ENCODE results near the gene GPR68.

GPR68 gene

DNA sequence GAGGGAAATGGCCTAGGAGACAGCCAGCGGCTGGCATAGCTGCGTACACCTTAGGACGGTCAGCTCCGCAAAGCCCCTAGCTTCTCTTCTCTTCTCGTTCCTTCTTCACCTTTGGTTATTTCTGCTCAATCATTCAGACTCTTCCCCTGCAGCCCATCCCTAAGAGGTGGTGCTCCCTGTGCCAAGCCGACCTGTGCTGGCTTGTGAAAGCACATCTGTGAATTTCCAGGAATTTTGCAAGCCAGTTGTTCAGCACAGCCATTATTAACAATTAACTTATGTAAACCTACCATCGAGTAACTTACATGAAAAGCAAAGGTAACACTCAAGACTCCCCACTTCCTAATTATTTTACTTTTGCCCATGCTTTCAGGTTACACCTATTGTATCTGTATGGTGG, 20.9 kb upstream of the GPR68 start:
- H3K79me2 ChIP-seq (ENCODE audit: control insufficient read depth, low read length): no peaks in the 10 kb centered on the region
- no peaks in the 10 kb centered on the region for H3K9me3 ChIP-seq (ENCODE audit: control insufficient read depth, insufficient read depth, low read length)
- no peak overlapping the region for H3K4me2 ChIP-seq (ENCODE audit: low read length)
- H3K27me3 ChIP-seq (ENCODE audit: control insufficient read depth, low read length): peaks cover 8% of the 10 kb centered on the region; the same call in 1 of the 2 replicates
- peaks cover 15% of the 10 kb centered on the region for H3F3A ChIP-seq (ENCODE audit: control insufficient read depth, insufficient read depth)
- H4K20me1 ChIP-seq (ENCODE audit: control insufficient read depth, insufficient read depth, low read depth, low read length): no peaks in the 10 kb centered on the region
- peaks cover 44% of the 10 kb centered on the region for H3K4me1 ChIP-seq (ENCODE audit: control insufficient read depth, low read length)
- H3K4me3 ChIP-seq (ENCODE audit: low read length): no peak overlapping the region
- TF ChIP-seq, protein P1, sequence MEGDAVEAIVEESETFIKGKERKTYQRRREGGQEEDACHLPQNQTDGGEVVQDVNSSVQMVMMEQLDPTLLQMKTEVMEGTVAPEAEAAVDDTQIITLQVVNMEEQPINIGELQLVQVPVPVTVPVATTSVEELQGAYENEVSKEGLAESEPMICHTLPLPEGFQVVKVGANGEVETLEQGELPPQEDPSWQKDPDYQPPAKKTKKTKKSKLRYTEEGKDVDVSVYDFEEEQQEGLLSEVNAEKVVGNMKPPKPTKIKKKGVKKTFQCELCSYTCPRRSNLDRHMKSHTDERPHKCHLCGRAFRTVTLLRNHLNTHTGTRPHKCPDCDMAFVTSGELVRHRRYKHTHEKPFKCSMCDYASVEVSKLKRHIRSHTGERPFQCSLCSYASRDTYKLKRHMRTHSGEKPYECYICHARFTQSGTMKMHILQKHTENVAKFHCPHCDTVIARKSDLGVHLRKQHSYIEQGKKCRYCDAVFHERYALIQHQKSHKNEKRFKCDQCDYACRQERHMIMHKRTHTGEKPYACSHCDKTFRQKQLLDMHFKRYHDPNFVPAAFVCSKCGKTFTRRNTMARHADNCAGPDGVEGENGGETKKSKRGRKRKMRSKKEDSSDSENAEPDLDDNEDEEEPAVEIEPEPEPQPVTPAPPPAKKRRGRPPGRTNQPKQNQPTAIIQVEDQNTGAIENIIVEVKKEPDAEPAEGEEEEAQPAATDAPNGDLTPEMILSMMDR (IDR thresholded peaks at IDR 0.05; ENCODE audit: low read depth, low read length, poor library complexity, severe bottlenecking): no peak
- no peak for TF ChIP-seq EZH2phosphoT487 (IDR thresholded peaks at IDR 0.05; ENCODE audit: borderline replicate concordance, low read length)
- no peaks in the 10 kb centered on the region for H3K9me2 ChIP-seq (replicated peaks; ENCODE audit: control insufficient read depth, low read length)
- peaks cover 14% of the 10 kb centered on the region; the same call in 1 of the 2 replicates for H3K36me3 ChIP-seq (ENCODE audit: control insufficient read depth, low read length)
- H3K27ac ChIP-seq (ENCODE audit: low read depth, low read length): no peak overlapping the region

DNA sequence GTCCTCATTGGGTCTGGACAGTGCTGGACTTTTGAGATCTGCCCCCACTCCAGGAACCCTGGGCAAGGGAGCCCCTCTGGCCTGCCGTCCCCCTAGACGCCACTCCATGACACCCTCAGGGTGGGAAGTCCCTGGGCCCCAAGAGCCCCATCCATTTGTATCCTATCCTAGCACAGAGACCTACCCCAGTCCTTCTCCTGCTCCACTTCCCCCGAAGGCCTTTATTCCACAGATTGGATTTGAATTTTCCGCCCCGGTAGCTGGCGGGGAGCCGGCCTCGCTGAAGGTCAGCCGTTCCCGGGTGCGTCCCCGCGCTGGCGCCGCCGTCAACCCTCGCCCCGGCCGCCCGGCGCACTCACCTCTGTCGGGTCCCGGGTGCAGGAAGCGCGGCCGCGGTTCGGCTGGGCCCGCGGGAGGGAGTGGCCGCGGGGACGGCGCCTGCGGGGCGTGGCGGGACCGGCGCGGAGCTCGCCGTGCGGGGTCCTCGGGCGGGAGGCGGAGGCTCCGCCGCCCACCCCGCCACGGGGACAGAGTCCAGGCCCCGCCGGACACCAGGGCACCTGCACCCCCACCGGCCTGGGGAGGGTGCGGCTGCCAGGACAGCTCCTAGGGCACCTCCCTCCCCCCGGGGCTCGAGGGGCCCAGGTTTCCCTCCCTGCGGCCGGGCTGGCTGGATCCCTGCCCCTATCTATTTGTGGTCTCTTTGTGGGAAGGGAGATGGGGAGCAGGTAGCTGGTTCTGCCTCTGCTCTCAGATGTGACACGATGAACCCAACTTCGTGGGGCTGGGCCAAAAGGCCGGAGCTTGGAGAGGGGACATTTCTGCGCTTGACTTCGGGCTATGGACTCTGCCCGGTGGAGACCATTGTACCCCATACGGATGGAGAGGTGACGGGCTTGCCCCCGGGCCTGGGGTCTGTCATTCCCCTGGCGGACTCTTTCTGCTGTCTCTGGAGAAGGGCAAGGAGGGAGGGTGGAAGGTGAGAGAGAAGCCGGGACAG, 19.9 kb upstream of the GPR68 start:
- Histone ChIP-seq H3K79me2 (ENCODE audit: control insufficient read depth, low read length) (no peaks in the 10 kb centered on the region), H3K27ac (ENCODE audit: low read depth, low read length) (no peak overlapping the region), H3K9me3 (ENCODE audit: control insufficient read depth, insufficient read depth, low read length) (no peaks in the 10 kb centered on the region), H3F3A (ENCODE audit: control insufficient read depth, insufficient read depth) (peaks cover 15% of the 10 kb centered on the region), H3K27me3 (ENCODE audit: control insufficient read depth, low read length) (peaks cover 8% of the 10 kb centered on the region; the same call in 1 of the 2 replicates), H3K4me2 (ENCODE audit: low read length) (peak overlapping the region; percentile 53), H3K9me2 (replicated peaks; ENCODE audit: control insufficient read depth, low read length) (no peaks in the 10 kb centered on the region), H3K4me3 (ENCODE audit: low read length) (peak overlapping the region; percentile 20; the same call in 1 of the 2 replicates), H3K4me1 (ENCODE audit: control insufficient read depth, low read length) (peaks cover 47% of the 10 kb centered on the region), H4K20me1 (ENCODE audit: control insufficient read depth, insufficient read depth, low read depth, low read length) (no peaks in the 10 kb centered on the region), H3K36me3 (ENCODE audit: control insufficient read depth, low read length) (peaks cover 4% of the 10 kb centered on the region; the same call in 1 of the 2 replicates)
- TF ChIP-seq, protein P1 (IDR thresholded peaks at IDR 0.05; ENCODE audit: low read depth, low read length, poor library complexity, severe bottlenecking): no peak
- no peak for TF ChIP-seq EZH2phosphoT487 (IDR thresholded peaks at IDR 0.05; ENCODE audit: borderline replicate concordance, low read length)

DNA sequence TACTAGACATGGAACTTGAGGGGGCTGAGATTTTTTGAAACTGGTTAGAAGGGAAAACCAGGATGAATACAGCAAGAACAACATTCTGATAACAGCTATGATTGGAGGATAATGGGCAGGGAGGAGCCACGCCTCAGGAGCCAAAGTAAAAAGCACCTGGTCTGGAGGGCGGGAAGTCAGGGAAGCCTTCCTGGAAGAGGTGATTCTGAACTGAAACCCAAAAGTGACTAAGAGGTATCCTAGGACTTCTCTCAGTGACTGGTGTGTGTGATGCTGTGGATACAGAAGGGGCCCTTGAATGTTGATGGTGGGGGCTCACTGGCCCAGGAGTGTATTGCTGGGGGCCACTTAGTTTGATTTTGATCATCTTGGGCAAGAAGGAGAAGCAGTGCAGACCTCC, 18.8 kb upstream of the GPR68 start:
- no peaks in the 10 kb centered on the region for H3K9me3 ChIP-seq (ENCODE audit: control insufficient read depth, insufficient read depth, low read length)
- no peaks in the 10 kb centered on the region for H3K9me2 ChIP-seq (replicated peaks; ENCODE audit: control insufficient read depth, low read length)
- peaks cover 2% of the 10 kb centered on the region; the same call in 1 of the 2 replicates for H3K36me3 ChIP-seq (ENCODE audit: control insufficient read depth, low read length)
- peaks cover 17% of the 10 kb centered on the region for H3F3A ChIP-seq (ENCODE audit: control insufficient read depth, insufficient read depth)
- TF ChIP-seq EZH2phosphoT487 (IDR thresholded peaks at IDR 0.05; ENCODE audit: borderline replicate concordance, low read length): no peak
- TF ChIP-seq, protein P1 (IDR thresholded peaks at IDR 0.05; ENCODE audit: low read depth, low read length, poor library complexity, severe bottlenecking): no peak
- no peak overlapping the region for H3K27ac ChIP-seq (ENCODE audit: low read depth, low read length)
- peaks cover 8% of the 10 kb centered on the region; the same call in 1 of the 2 replicates for H3K27me3 ChIP-seq (ENCODE audit: control insufficient read depth, low read length)
- H4K20me1 ChIP-seq (ENCODE audit: control insufficient read depth, insufficient read depth, low read depth, low read length): no peaks in the 10 kb centered on the region
- no peaks in the 10 kb centered on the region for H3K79me2 ChIP-seq (ENCODE audit: control insufficient read depth, low read length)
- peaks cover 50% of the 10 kb centered on the region for H3K4me1 ChIP-seq (ENCODE audit: control insufficient read depth, low read length)
- no peak overlapping the region for H3K4me3 ChIP-seq (ENCODE audit: low read length)
- no peak overlapping the region for H3K4me2 ChIP-seq (ENCODE audit: low read length)
